Muscle layer of colon (tissue), 2 donors: ENCODE data around the gene TOB1.
"Not testable (repeated sequence)": the region's sequence is repeated elsewhere in the genome, so short reads cannot be mapped to it uniquely, and the experiment has no call there.

Experiments
- H3K27ac ChIP-seq: one replicate; pipeline ENCODE4 v1.7.0; 2013; ENCODE audit warnings: low read depth, mild to moderate bottlenecking, low read length, moderate library complexity
- H3K27me3 ChIP-seq, 2 donors: one replicate each; pipeline ENCODE4 v1.7.0; 2013; ENCODE audit warnings: low read length in 2 of 2, mild to moderate bottlenecking in 2 of 2; ENCODE audit not compliant: insufficient read depth in 2 of 2, control insufficient read depth in 1 of 2
- H3K36me3 ChIP-seq: one replicate; pipeline ENCODE4 v1.7.0; 2013; ENCODE audit warnings: mild to moderate bottlenecking, low read length; ENCODE audit not compliant: insufficient read depth
- H3K4me1 ChIP-seq: one replicate; pipeline ENCODE4 v1.7.0; 2013; ENCODE audit warnings: mild to moderate bottlenecking, low read length; ENCODE audit not compliant: insufficient read depth
- H3K4me3 ChIP-seq, 2 donors: one replicate each; pipeline ENCODE4 v1.7.0; 2013; ENCODE audit warnings: low read length in 2 of 2, low read depth in 1 of 2, mild to moderate bottlenecking in 1 of 2, moderate library complexity in 1 of 2
- H3K9ac ChIP-seq: one replicate; pipeline ENCODE4 v1.7.0; 2013; ENCODE audit warnings: low read length
- H3K9me3 ChIP-seq: one replicate; pipeline ENCODE4 v1.7.0; 2013; ENCODE audit warnings: mild to moderate bottlenecking, low read length
- donor health status: abdominal sarcoma.
- donor health status: Adenocarcinoma of cecum.

Gene TOB1

GRCh38 chr17:50865060-50865867, 890 bp downstream of the TOB1 start:
- H3K9me3 ChIP-seq = no peaks in the 10 kb centered on the region
- no peaks in the 10 kb centered on the region for H3K27me3 ChIP-seq
- peaks cover 25% of the 10 kb centered on the region for H3K36me3 ChIP-seq
- peak overlapping the region; percentile 77 to 97 for H3K4me3 ChIP-seq
- peak overlapping the region; percentile 97 for H3K9ac ChIP-seq
- peaks cover 49% of the 10 kb centered on the region for H3K4me1 ChIP-seq
- H3K27ac ChIP-seq = peak overlapping the region; percentile 91

GRCh38 chr17:50864747-50865059, 1.5 kb downstream of the TOB1 start:
- H3K36me3 ChIP-seq = peaks cover 25% of the 10 kb centered on the region
- H3K4me3 ChIP-seq = peak overlapping the region; percentile 77 to 97
- peak overlapping the region; percentile 97 for H3K9ac ChIP-seq
- H3K4me1 ChIP-seq = peaks cover 49% of the 10 kb centered on the region
- H3K27ac ChIP-seq = peak overlapping the region; percentile 91
- H3K27me3 ChIP-seq = no peaks in the 10 kb centered on the region
- no peaks in the 10 kb centered on the region for H3K9me3 ChIP-seq

- peak overlapping the region; percentile 91 for H3K27ac ChIP-seq
- peaks cover 25% of the 10 kb centered on the region for H3K36me3 ChIP-seq
- peaks cover 46% of the 10 kb centered on the region for H3K4me1 ChIP-seq
- H3K4me3 ChIP-seq = peak overlapping the region; percentile 9 to 77
- peak overlapping the region; percentile 97 for H3K9ac ChIP-seq
- no peaks in the 10 kb centered on the region for H3K27me3 ChIP-seq
- H3K9me3 ChIP-seq = no peaks in the 10 kb centered on the region
These were observed 2.2 kb downstream of the TOB1 start for GRCh38 chr17:50863931-50864330.

- Histone ChIP-seq H3K27me3 (no peaks in the 10 kb centered on the region), H3K4me3 (peak overlapping the region; percentile 9 to 60), H3K9me3 (no peaks in the 10 kb centered on the region), H3K9ac (peak overlapping the region; percentile 97), H3K27ac (peak overlapping the region; percentile 91), H3K4me1 (peaks cover 40% of the 10 kb centered on the region), H3K36me3 (peaks cover 25% of the 10 kb centered on the region)
These were observed 2.8 kb downstream of the TOB1 start for GRCh38 chr17:50863221-50863843.

- Histone ChIP-seq H3K4me1 (peaks cover 34% of the 10 kb centered on the region), H3K9ac (no peak overlapping the region), H3K9me3 (no peaks in the 10 kb centered on the region), H3K4me3 (no peak overlapping the region), H3K27me3 (no peaks in the 10 kb centered on the region), H3K36me3 (peaks cover 25% of the 10 kb centered on the region), H3K27ac (peak overlapping the region; percentile 20)
These were observed 4.2 kb downstream of the TOB1 start for GRCh38 chr17:50861822-50862528.

GRCh38 chr17:50861334-50861676, 4.8 kb downstream of the TOB1 start:
- Histone ChIP-seq H3K9ac (no peak overlapping the region), H3K27ac (no peak overlapping the region), H3K27me3 (no peaks in the 10 kb centered on the region), H3K36me3 (peaks cover 25% of the 10 kb centered on the region), H3K4me1 (peaks cover 34% of the 10 kb centered on the region), H3K4me3 (no peak overlapping the region), H3K9me3 (no peaks in the 10 kb centered on the region)

- not testable (repeated sequence) for H3K9ac ChIP-seq, H3K9me3 ChIP-seq, H3K27me3 ChIP-seq, H3K27ac ChIP-seq, H3K4me3 ChIP-seq
- Histone ChIP-seq H3K36me3 (peaks cover 25% of the 10 kb centered on the region), H3K4me1 (peaks cover 41% of the 10 kb centered on the region)
These were observed 6.4 kb downstream of the TOB1 start for GRCh38 chr17:50859727-50860126.

- no peak overlapping the region for H3K27ac ChIP-seq
- H3K27me3 ChIP-seq = no peaks in the 10 kb centered on the region
- peaks cover 23% of the 10 kb centered on the region for H3K36me3 ChIP-seq
- H3K4me1 ChIP-seq = peaks cover 37% of the 10 kb centered on the region
- H3K9me3 ChIP-seq = no peaks in the 10 kb centered on the region
- H3K4me3 ChIP-seq = no peak overlapping the region
- H3K9ac ChIP-seq = no peak overlapping the region
These were observed 7.5 kb downstream of the TOB1 start for GRCh38 chr17:50858486-50859225.

- no peak overlapping the region for H3K4me3 ChIP-seq
- H3K27me3 ChIP-seq = no peaks in the 10 kb centered on the region
- peaks cover 27% of the 10 kb centered on the region for H3K4me1 ChIP-seq
- no peak overlapping the region for H3K27ac ChIP-seq
- no peaks in the 10 kb centered on the region for H3K9me3 ChIP-seq
- H3K9ac ChIP-seq = no peak overlapping the region
- peaks cover 6% of the 10 kb centered on the region for H3K36me3 ChIP-seq
These were observed 9.7 kb downstream of the TOB1 start for GRCh38 chr17:50856431-50856830.

- no peaks in the 10 kb centered on the region for H3K9me3 ChIP-seq
- H3K4me1 ChIP-seq = peaks cover 21% of the 10 kb centered on the region
- H3K36me3 ChIP-seq = no peaks in the 10 kb centered on the region
- no peak overlapping the region for H3K27ac ChIP-seq
- H3K9ac ChIP-seq = no peak overlapping the region
- H3K4me3 ChIP-seq = no peak overlapping the region
- H3K27me3 ChIP-seq = no peaks in the 10 kb centered on the region
These were observed 10.3 kb downstream of the TOB1 start for GRCh38 chr17:50855708-50856330.

GRCh38 chr17:50853781-50854180, 12.4 kb downstream of the TOB1 start:
- no peaks in the 10 kb centered on the region for H3K36me3 ChIP-seq
- H3K27ac ChIP-seq = no peak overlapping the region
- no peak overlapping the region for H3K4me3 ChIP-seq
- H3K4me1 ChIP-seq = peaks cover 18% of the 10 kb centered on the region
- H3K27me3 ChIP-seq = no peaks in the 10 kb centered on the region
- H3K9ac ChIP-seq = no peak overlapping the region
- no peaks in the 10 kb centered on the region for H3K9me3 ChIP-seq
